Measurements from ENCODE around the gene MMS19.

MMS19 gene

DNA sequence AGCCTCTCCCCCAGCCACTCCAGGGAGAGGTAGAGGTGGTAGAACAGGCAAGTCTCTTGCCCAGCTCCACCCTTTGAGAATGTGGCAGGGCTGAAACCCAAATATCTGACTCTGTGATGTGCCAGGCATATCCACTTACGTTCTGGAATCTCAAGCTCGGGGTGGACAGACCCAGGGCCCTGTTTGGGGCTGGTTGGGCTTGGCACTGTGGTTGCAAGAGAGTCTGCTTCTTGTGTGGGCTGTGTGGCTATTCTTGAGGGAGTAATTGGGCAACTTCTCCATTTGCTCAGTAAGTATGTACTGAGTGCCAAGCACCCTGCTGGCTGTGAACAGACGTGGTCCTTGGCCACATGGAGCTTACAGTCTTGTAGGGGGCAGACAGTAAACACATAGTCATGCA is 5.2 kb upstream of the MMS19 start:
- Histone ChIP-seq H3K4me3 (ENCODE audit: low read depth, low read length) (no peak overlapping the region), H3K27ac (no peak overlapping the region), H3K9me3 (ENCODE audit: severe bottlenecking) (no peaks in the 10 kb centered on the region), H3K27me3 (ENCODE audit: insufficient read depth, low read depth, severe bottlenecking) (peaks cover 12% of the 10 kb centered on the region), H3K36me3 (no peaks in the 10 kb centered on the region)
- TF ChIP-seq, protein P1, sequence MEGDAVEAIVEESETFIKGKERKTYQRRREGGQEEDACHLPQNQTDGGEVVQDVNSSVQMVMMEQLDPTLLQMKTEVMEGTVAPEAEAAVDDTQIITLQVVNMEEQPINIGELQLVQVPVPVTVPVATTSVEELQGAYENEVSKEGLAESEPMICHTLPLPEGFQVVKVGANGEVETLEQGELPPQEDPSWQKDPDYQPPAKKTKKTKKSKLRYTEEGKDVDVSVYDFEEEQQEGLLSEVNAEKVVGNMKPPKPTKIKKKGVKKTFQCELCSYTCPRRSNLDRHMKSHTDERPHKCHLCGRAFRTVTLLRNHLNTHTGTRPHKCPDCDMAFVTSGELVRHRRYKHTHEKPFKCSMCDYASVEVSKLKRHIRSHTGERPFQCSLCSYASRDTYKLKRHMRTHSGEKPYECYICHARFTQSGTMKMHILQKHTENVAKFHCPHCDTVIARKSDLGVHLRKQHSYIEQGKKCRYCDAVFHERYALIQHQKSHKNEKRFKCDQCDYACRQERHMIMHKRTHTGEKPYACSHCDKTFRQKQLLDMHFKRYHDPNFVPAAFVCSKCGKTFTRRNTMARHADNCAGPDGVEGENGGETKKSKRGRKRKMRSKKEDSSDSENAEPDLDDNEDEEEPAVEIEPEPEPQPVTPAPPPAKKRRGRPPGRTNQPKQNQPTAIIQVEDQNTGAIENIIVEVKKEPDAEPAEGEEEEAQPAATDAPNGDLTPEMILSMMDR (IDR thresholded peaks at IDR 0.05; ENCODE audit: low read depth, low read length), result no peak
- DNase-seq, result no peak

DNA sequence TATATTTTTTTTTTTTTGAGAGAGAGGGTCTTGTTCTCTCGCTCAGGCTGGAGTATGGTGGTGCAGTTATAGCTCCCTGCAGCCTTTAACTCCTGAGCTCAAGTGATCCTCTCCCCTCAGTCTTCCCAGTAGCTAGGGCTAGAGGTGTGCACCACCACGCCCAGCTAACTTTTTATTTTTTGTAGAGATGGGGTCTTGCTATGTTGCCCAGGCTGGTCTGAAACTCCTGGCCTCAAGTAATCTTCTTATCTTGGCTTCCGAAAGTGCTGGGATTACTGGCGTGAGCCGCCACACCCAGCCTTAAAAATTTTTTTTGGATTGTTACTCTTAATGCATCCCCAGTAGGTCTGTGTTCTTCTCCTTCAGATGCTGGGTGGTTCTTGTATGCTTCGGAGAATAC is 4.7 kb upstream of the MMS19 start:
- Histone ChIP-seq H3K27me3 (ENCODE audit: insufficient read depth, low read depth, severe bottlenecking) (peaks cover 12% of the 10 kb centered on the region), H3K9me3 (ENCODE audit: severe bottlenecking) (no peaks in the 10 kb centered on the region), H3K4me3 (ENCODE audit: low read depth, low read length) (no peak overlapping the region), H3K36me3 (no peaks in the 10 kb centered on the region), H3K27ac (no peak overlapping the region)
- DNase-seq, result no peak
- TF ChIP-seq, protein P1 (IDR thresholded peaks at IDR 0.05; ENCODE audit: low read depth, low read length), result no peak

DNA sequence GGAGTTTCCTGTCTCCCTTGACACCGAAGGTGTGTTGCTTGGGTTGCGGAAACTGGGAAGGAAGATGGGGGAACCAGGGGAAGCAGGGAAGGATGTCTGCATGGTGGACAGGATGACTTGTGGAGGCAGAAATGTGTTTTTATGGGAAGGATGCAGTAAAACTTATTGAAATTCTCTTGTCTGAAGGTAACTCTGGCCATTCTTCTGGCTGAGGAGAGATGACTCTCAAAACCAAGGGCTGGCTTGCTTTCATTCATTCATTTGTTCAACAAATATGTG is 2.0 kb upstream of the MMS19 start:
- Histone ChIP-seq H3K36me3 (no peaks in the 10 kb centered on the region), H3K4me3 (ENCODE audit: low read depth, low read length) (no peak overlapping the region), H3K27me3 (ENCODE audit: insufficient read depth, low read depth, severe bottlenecking) (peaks cover 12% of the 10 kb centered on the region), H3K9me3 (ENCODE audit: severe bottlenecking) (no peaks in the 10 kb centered on the region), H3K27ac (no peak overlapping the region)
- no peak for DNase-seq
- TF ChIP-seq, protein P1 (IDR thresholded peaks at IDR 0.05; ENCODE audit: low read depth, low read length), result no peak

DNA sequence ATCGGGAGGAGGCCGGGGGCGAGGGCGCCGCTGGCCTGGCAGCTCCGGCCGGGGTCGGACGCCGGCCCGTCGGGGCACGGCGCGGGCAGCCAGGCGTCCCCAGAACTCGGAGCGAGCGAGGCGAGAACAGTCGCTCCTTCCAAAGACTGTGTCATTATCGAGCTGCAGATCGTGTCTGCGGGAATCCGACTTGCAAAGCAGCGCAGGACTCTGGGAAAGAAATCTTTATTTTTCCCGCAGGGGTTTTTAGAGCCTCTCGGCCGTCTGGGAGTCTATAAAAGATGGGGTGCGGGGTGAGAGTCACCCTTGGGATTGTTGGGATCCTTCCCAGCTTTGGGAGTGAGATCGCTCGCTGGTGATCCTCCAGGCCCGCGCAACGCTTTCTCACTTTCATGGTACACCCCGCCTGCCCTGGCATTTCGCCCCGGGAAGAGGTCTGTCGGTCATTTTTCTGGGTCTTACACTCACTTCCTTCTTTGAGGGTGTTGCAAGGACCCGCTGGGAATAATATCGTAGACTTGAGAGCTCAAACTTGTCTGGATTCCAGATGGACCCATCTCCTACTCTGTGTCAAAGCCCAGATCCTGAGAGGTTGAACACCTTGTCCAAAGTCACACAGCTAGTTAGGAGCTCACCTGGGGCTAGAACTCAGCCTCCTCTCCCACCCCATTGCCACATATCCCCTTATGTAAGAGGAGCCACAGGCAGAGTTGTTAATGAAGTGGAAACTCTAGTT is 1.5 kb upstream of the MMS19 start:
- no peak for DNase-seq
- Histone ChIP-seq H3K27ac (no peak overlapping the region), H3K27me3 (ENCODE audit: insufficient read depth, low read depth, severe bottlenecking) (peaks cover 12% of the 10 kb centered on the region), H3K36me3 (no peaks in the 10 kb centered on the region), H3K9me3 (ENCODE audit: severe bottlenecking) (no peaks in the 10 kb centered on the region), H3K4me3 (ENCODE audit: low read depth, low read length) (peak overlapping the region; percentile 83)
- TF ChIP-seq, protein P1 (IDR thresholded peaks at IDR 0.05; ENCODE audit: low read depth, low read length), result no peak

DNA sequence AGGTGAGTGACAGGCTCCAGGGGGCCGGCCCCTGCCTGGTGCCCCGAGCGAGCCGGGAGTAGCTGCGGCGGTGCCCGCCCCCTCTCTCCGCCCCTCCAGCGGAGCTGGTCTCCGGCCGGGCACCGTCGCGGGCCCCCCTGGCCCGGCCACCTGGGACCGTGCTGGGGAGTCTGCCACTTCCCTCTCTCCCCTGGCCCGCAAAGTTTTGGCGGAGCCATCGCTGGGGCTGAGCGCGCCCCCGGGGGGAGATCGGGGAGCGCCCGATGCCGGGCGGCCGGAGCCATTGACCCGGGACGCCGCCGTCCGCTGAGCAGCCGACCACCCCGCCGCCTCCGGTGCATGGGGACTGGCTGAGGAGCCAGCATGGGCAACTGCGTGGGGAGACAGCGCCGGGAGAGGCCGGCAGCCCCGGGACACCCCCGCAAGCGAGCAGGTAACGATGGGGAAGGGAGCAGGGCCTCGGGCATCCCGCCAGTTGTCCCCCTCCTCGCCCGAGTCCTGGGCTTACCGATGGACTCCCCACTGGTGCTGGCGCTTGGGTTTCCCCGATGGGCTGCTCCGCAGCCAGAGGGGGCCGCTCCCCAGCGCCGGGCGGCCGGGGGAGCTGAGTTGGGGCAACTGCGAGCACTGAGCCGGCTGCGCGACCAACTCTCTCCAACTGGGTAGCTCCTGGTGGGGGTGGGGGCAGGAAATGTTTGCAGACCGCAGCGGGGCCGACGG is 779 bp upstream of the MMS19 start, which contains the start of gene UBTD1:
TSS of gene UBTD1 (plus strand) at position 84 of the 720 bp plus-strand sequence. CDS start at position 364, 280 bp downstream.
- Histone ChIP-seq H3K9me3 (ENCODE audit: severe bottlenecking) (no peaks in the 10 kb centered on the region), H3K4me3 (ENCODE audit: low read depth, low read length) (peak within 1 kb of the TSS; percentile 83), H3K36me3 (no peaks in the 10 kb centered on the region), H3K27me3 (ENCODE audit: insufficient read depth, low read depth, severe bottlenecking) (peaks cover 12% of the 10 kb centered on the region), H3K27ac (peak within 1 kb of the TSS; percentile 97)
- TF ChIP-seq, protein P1 (IDR thresholded peaks at IDR 0.05; ENCODE audit: low read depth, low read length), result no peak
- DNase-seq, result peak; percentile 30
